HG02588 (cell line): ENCODE measurements around the gene STAG1.
"Not testable (repeated sequence)": the region's sequence is repeated elsewhere in the genome, so short reads cannot be mapped to it uniquely, and the experiment has no call there.

ENCODE experiments used
- ATAC-seq: cut with Tn5 transposase; IDR thresholded peaks from one replicate; pipeline ENCODE4 v1.9.1; 2021; ENCODE audit warnings: mild to moderate bottlenecking, moderate library complexity; ENCODE audit not compliant: unreplicated experiment

Gene STAG1

GRCh38 chr3:136708333-136708985 lies 43.7 kb downstream of the STAG1 start:
- no peak for ATAC-seq

- ATAC-seq, result no peak
Observed at GRCh38 chr3:136703429-136703828, 48.7 kb downstream of the STAG1 start.

- ATAC-seq, result no peak
Observed at GRCh38 chr3:136699271-136699828, 52.8 kb downstream of the STAG1 start.

GRCh38 chr3:136698361-136698760 lies 53.8 kb downstream of the STAG1 start:
- ATAC-seq, result no peak

DNA sequence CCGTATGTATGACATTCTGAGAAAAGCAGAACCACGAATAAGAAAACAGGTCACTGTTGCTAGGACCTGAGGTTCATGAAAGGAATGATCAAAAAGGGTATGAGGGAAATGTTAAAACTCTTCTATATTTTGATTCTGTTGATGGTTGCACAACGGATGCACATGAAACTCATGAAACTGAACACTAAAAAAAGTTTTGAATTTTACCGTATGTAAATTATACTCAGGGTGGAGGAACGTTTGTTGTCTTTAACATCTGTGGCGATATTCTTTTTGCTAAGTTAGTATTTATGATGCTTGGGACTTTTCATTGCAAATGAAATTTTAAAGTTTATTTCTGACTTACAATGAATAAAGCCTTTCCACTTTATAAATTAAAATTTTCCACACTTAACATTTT lies 55.4 kb downstream of the STAG1 start:
- no peak for ATAC-seq

DNA sequence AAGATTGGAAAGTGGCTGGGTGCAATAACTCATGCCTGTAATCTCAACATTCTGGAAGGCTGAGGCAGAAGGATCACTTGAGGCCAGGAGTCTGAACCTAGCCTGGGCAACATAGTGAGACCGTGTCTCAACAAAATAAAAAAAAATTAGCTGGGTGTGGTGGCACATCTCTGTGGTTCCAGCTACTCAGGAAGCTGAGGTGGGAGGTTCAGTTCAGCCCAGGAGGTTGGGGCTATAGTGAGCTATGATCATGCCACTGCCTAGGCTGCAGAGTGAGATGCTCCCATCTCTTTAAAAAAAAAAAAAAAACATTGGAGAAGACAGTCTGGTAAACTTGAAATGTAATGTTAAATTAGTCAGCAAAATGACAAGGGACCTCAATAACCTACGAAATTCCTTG lies 57.9 kb downstream of the STAG1 start:
- ATAC-seq, result no peak

DNA sequence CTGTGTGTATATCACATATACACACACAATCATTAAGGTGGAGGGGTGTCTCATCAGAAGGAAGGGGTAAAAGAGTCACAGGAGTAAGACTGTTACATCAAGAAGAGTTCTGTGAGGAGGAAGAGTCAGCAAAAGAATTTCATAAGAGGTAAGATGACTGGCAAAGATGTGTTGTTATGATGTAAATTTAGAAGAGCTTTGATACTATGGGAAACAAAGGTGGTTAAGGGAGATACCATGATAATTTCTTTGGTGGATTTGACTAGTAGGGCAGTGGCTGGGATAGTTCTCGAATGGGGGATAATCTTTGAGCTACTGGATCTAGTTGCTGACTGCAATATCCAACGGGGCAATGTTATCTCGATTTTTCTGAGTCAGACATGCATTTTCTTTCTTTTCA lies 61.6 kb downstream of the STAG1 start:
- ATAC-seq, result no peak

- no peak for ATAC-seq
Observed at GRCh38 chr3:136685882-136686281, 66.3 kb downstream of the STAG1 start.

DNA sequence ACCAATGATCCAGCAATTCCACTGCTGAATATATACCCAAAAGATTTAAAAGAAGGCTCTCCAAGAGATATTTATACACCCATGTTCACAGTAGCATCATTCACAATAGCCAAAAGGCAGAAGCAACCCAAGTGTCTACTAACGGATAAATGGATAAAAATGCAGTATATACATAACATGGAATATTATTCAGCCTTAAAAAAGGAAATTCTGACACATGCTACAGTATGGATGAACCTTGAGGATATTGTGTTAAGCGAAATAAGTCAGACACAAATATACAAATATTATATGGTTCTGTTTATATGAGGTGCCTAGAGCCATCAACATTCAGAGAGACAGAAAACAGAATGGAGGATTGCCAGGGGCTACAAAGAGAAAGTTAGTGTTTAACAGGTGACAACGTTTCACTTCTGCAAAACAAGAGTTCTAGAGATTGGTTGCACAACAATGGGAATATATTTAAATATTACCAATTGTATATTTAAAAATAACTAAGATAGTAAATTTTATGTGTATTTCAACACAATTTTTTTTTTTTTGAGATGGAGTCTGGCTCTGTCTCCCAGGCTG lies 69.4 kb downstream of the STAG1 start:
- ATAC-seq, result no peak

- no peak for ATAC-seq
Observed at GRCh38 chr3:136678981-136679380, 73.2 kb downstream of the STAG1 start.

DNA sequence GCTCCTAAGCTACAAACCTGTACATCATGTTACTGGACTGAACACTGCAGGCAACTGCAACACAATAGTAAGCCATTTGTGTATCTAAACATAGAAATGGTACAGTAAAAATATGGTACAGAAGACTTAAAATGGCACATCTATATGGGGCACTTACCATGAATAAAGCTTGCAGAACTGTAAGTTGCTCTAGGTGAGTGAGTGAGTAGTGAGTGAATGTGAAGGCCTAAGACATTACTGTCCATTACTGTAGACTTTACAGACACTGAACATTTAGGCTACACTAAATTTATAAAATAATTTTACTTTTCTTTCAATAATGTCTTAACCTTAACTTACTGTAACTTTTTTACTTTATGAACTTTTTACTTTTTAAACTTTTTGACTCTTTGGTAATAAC lies 76.2 kb downstream of the STAG1 start:
- no peak for ATAC-seq

GRCh38 chr3:136675150-136675858 lies 76.9 kb downstream of the STAG1 start:
- no peak for ATAC-seq

- no peak for ATAC-seq
Observed at GRCh38 chr3:136672457-136672856, 79.7 kb downstream of the STAG1 start.

GRCh38 chr3:136671921-136672320 lies 80.3 kb downstream of the STAG1 start:
- no peak for ATAC-seq

DNA sequence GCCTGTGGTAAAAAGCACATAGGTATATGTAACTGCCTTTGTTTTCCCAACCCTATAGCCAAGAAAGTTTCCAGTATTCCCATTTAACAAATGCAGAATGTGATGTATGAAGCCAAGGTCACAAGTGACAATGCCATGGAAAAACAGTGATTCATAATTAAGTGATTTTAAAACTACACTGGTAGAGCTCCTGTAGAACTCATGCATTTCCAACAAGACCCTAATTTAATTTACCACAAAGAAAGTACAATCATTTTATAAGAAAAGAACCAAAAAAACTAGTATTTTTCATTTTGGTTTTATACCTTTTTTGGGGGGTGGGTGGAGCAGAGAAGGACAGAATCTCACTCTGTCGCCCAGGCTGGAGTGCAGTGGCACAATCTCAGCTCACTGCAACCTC lies 82.0 kb downstream of the STAG1 start:
- no peak for ATAC-seq

DNA sequence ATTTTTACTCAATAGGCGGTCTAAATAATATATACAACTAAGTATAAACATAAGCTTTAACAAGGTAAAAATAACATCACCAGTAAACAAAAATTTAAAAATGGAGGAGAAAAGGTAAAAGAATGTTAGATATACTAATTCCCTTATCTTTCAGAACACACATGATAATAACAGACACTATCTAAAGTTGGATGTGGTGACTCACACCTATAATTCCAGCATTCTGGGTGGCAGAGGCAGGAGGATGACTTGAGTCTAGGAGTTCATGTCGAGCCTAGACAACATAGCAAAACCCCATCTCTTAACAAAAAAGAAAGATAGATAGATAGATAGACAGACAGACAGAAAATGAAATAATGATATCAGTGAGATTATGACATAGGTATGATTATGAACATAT lies 85.1 kb downstream of the STAG1 start:
- no peak for ATAC-seq

DNA sequence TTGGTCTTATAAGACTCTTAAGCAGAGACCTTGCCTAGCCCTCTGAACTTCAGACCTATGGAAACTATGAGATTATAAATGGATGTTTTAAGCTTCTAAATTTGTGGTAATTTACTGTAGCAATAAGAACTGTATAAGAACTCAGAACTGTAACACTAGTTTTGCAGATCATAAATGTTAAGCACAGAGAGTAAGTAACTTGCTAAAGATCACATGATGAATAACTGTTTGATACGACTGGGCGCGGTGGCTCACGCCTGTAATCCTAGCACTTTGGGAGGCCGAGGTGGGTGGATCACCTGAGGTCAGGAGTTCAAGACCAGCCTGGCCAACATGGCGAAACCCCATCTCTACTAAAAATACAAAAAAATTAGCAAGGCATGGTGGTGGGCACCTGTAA lies 85.9 kb downstream of the STAG1 start:
- ATAC-seq, result not testable (repeated sequence)

GRCh38 chr3:136664771-136665170 lies 87.4 kb downstream of the STAG1 start:
- ATAC-seq, result no peak

GRCh38 chr3:136661282-136661681 lies 90.9 kb downstream of the STAG1 start:
- no peak for ATAC-seq

DNA sequence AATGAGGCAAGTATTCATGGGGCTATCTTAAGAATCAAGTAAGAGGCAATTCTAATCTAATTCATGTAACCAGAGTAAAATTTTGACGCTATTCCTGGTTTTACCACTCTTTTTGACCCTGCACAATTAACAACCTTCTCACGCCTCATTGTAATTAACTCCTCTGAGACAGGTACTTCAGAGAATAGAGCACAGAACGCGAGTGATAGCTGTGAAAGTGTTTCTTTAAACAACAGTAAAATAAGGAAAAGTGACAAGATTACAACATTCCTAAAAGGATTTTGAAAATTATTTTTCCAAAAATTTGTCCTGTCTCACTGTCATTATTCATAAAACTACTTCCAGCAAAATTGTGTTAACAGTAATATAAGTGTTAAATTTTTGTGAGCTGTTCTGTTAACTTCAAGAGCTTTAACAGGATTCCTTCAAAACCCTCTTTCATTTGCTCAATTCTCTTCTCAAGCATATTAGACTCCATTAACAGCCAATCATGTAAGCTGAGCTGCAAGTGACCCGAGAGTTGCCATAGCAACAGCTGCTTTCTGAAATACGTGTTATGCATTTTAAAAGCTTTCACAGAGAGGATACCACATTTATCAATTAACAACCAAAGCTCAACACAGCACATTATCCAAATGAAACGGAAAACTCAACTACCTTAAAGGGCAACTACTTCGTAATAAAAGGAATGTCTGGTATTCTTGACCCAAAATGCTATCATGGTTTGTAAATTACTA lies 93.1 kb downstream of the STAG1 start:
- no peak for ATAC-seq

DNA sequence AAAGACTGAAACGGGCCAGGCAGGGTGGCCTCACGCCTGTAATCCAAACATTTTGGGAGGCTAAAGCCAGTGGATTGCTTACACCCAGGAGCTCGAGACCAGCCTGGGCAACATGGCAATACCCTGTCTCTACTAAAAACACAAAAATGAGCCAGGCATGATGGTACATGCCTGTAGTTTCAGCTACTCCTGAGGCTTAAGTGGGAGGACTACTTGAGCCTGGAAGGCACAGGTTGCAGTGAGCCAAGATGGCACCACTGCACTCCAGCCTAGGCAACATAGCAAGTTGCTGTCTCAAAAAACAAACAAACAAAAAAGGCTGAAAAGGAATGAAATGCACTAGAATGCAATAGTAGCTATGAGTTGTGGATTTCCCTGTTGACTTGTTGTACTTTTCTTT lies 94.7 kb downstream of the STAG1 start:
- ATAC-seq, result no peak
